GM12878 (cell line): Measurements from ENCODE around the gene OMG. TPM values are rescaled to one million over a fixed set of nuclear protein-coding genes. Genes with fewer than 3 reads are reported as not detected.

Experiments
- ATAC-seq: fragments of 200-7000 bp; cut with Tn5 transposase; 3 replicates; pipeline ENCODE4 v1.9.1; 2020; ENCODE audit warnings: mild to moderate bottlenecking, moderate library complexity
- BruUV-seq: library from RNA; stranded (reverse); fragments of 400-500 nt; replicated peaks from 2 replicates; lab custom pipeline; 2021; lab: Mats Ljungman, UMichigan
- CTCF ChIA-PET: fragments of 300-600 bp; sonication (Branson Sonifier 250); formaldehyde crosslinking; extraction: SDS; loops from one replicate; lab custom pipeline; 2021; ENCODE audit warnings: inconsistent platforms; lab: Yijun Ruan, JAX
- POLR2A ChIA-PET: fragments of 350-600 bp; formaldehyde crosslinking; extraction: SDS; loops from one replicate; lab custom pipeline; 2021; ENCODE audit warnings: inconsistent platforms; lab: Charles Lee
- RAD21 ChIA-PET: fragments of 300-600 bp; sonication (Branson Sonifier 250); formaldehyde crosslinking; loops from one replicate; lab custom pipeline; 2023; ENCODE audit warnings: antibody characterized with exemption; ENCODE audit not compliant: unreplicated experiment; lab: Charles Lee
- SMC1A ChIA-PET: fragments of 300-600 bp; sonication (Branson Sonifier 250); formaldehyde crosslinking; loops from one replicate; lab custom pipeline; 2023; ENCODE audit not compliant: unreplicated experiment, uncharacterized antibody; lab: Charles Lee
- DNase-seq: peaks from one replicate; pipeline ENCODE4 v3.0.0-alpha.2; 2011; ENCODE audit warnings: low read depth, low spot score
- FAIRE-seq: peaks from 3 replicates; lab custom pipeline; 2011; peaks lifted over from hg19 to GRCh38; lab: Jason Lieb, UNC
- H2AFZ ChIP-seq: 2 replicates; pipeline ENCODE4 v1.6.0; 2011; ENCODE audit warnings: low read depth, low read length, control low read depth; ENCODE audit not compliant: control insufficient read depth
- H3K27ac ChIP-seq: 2 replicates; pipeline ENCODE4 v1.5.1; 2011; ENCODE audit warnings: control low read depth; ENCODE audit not compliant: control insufficient read depth, insufficient read depth
- H3K27me3 ChIP-seq, 2 experiments: replicated peaks in 1 of 2; 2 replicates each; pipeline versions ENCODE4 v1.6.0 to v1.6.1; 2011; ENCODE audit warnings: low read length in 1 of 2; ENCODE audit not compliant: control insufficient read depth in 2 of 2, insufficient read depth in 2 of 2
- H3K36me3 ChIP-seq, 2 experiments: 2 replicates each; pipeline ENCODE4 v1.5.1; 2011; ENCODE audit warnings: low read length in 1 of 2; ENCODE audit not compliant: control insufficient read depth in 2 of 2, insufficient read depth in 2 of 2
- H3K4me1 ChIP-seq: 2 replicates; pipeline ENCODE4 v1.6.1; 2011; ENCODE audit warnings: mild to moderate bottlenecking, low read length, moderate library complexity, mixed read lengths; ENCODE audit not compliant: control insufficient read depth, insufficient read depth
- H3K4me2 ChIP-seq: 2 replicates; pipeline ENCODE4 v1.6.0; 2011; ENCODE audit warnings: control low read depth; ENCODE audit not compliant: control insufficient read depth, insufficient read depth
- H3K4me3 ChIP-seq: fragments of 200-600 bp; sonication (generic); 2 replicates; pipeline ENCODE4 v1.5.1; 2016
- H3K79me2 ChIP-seq: 2 replicates; pipeline ENCODE4 v1.6.0; 2011; ENCODE audit warnings: low read length; ENCODE audit not compliant: control insufficient read depth, insufficient read depth
- H3K9ac ChIP-seq: 2 replicates; pipeline ENCODE4 v1.8.0; 2011; ENCODE audit warnings: low read length, control low read depth, mixed read lengths; ENCODE audit not compliant: control insufficient read depth, insufficient read depth
- H3K9me3 ChIP-seq: replicated peaks from 3 replicates; pipeline ENCODE4 v1.5.1; 2011; ENCODE audit warnings: mild to moderate bottlenecking, low read length; ENCODE audit not compliant: control insufficient read depth, insufficient read depth
- H4K20me1 ChIP-seq: 2 replicates; pipeline ENCODE4 v1.6.0; 2011; ENCODE audit not compliant: control insufficient read depth, insufficient read depth
- ATF7 ChIP-seq: fragments of 450-650 bp; IDR thresholded peaks from 2 replicates; pipeline ENCODE4 v1.6.1; 2016; ENCODE audit warnings: low read depth, mild to moderate bottlenecking
- CBFB ChIP-seq: IDR thresholded peaks from 2 replicates; pipeline ENCODE4 v1.6.1; 2016; ENCODE audit warnings: antibody characterized with exemption, low read depth
- IRF4 ChIP-seq: IDR thresholded peaks from 2 replicates; pipeline ENCODE4 v1.6.1; 2011; ENCODE audit warnings: low read depth, low read length
- MEF2B ChIP-seq: fragments of 450-650 bp; IDR thresholded peaks from 2 replicates; pipeline ENCODE4 v1.6.1; 2018; ENCODE audit warnings: mild to moderate bottlenecking, moderate library complexity; ENCODE audit not compliant: partially characterized antibody, poor library complexity, severe bottlenecking
- MXI1 ChIP-seq: fragments of 150-350 bp; IDR thresholded peaks from 2 replicates; pipeline ENCODE4 v1.6.1; 2011; ENCODE audit warnings: low read depth, mild to moderate bottlenecking, inconsistent platforms, low read length, improper control_type of control experiment
- NR2C1 ChIP-seq: fragments of 450-650 bp; IDR thresholded peaks from 2 replicates; pipeline ENCODE4 v1.6.1; 2017; ENCODE audit warnings: antibody characterized with exemption, mild to moderate bottlenecking, moderate library complexity
- RB1 ChIP-seq: fragments of 450-650 bp; formaldehyde crosslinking; IDR thresholded peaks from 2 replicates; pipeline ENCODE4 v1.6.1; 2017; ENCODE audit warnings: mild to moderate bottlenecking, borderline replicate concordance
- SP1 ChIP-seq: IDR thresholded peaks from one replicate; pipeline ENCODE4 v1.6.1; 2011; ENCODE audit warnings: low read depth, low read length
- STAT3 ChIP-seq: IDR thresholded peaks from 2 replicates; pipeline ENCODE4 v1.6.1; 2011; ENCODE audit warnings: low read depth, low read length, improper control_type of control experiment
- SUZ12 ChIP-seq: fragments of 200-600 bp; sonication (generic); IDR thresholded peaks from one replicate; pipeline ENCODE4 v1.6.1; 2018; ENCODE audit warnings: antibody characterized with exemption, mild to moderate bottlenecking; ENCODE audit not compliant: unreplicated experiment
- TAF1 ChIP-seq: IDR thresholded peaks from 2 replicates; pipeline ENCODE4 v1.6.1; 2011; ENCODE audit warnings: mild to moderate bottlenecking, low read depth, low read length, borderline replicate concordance
- ZNF622 ChIP-seq: fragments of 450-650 bp; IDR thresholded peaks from 2 replicates; pipeline ENCODE4 v1.6.1; 2017; ENCODE audit warnings: mild to moderate bottlenecking, inconsistent platforms
- in situ Hi-C: fragments of 300-500 bp; cut with MboI; formaldehyde crosslinking; loops from 9 replicates; pipeline ENCODE4 v1.14.3; 2018; ENCODE audit warnings: mixed read lengths
- intact Hi-C: fragments of 100-400 bp; cut with micrococcal nuclease; formaldehyde crosslinking; loops from one replicate; pipeline ENCODE4 v1.14.2; 2022; ENCODE audit not compliant: unreplicated experiment
- polyA plus RNA-seq, 11 experiments: library from polyadenylated mRNA; depleted of rRNA in 4 of 11; unstranded in 6 of 11; stranded (reverse) in 5 of 11; fragments of >200 nt; fragmentation: Nextera tagmentation in 4 of 11; fragmentation: Illumina TruSeq in 1 of 11; extraction: Ambion mirVana in 4 of 11; extraction: Trizol in 1 of 11; gene quantifications; 1 replicate in 1 of 11; 2 replicates in 10 of 11; pipeline versions ENCODE4 v1.2.1 to v1.2.3, GENCODE V29; 2011 to 2016; ENCODE audit warnings: inconsistent platforms in 2 of 11, missing spikeins in 2 of 11, low read depth in 1 of 11
- total RNA-seq, 4 experiments: library from RNA; depleted of rRNA in 3 of 4; stranded (reverse); fragments of >200 nt in 3 of 4; fragmentation: Illumina TruSeq in 1 of 4; extraction: Trizol in 1 of 4; gene quantifications; 2 replicates each; pipeline versions ENCODE4 v1.2.1 to v1.2.3, GENCODE V29; 2013 to 2021
- TF ChIP-seq, protein P1 (sequence below): fragments of 450-650 bp; IDR thresholded peaks from 2 replicates; pipeline ENCODE4 v1.6.1; 2017; ENCODE audit warnings: low read depth, mild to moderate bottlenecking, moderate library complexity
- TF ChIP-seq, protein P2 (sequence below): fragments of 450-650 bp; IDR thresholded peaks from 2 replicates; pipeline ENCODE4 v1.6.1; 2014; ENCODE audit warnings: mild to moderate bottlenecking

OMG gene
- total and polyA plus RNA-seq, 10 of the 15 experiments (the other 5 are each of a cell fraction or from before 2014, with no cell fraction given) = 0.09 to 0.96 (median 0.26) TPM

DNA sequence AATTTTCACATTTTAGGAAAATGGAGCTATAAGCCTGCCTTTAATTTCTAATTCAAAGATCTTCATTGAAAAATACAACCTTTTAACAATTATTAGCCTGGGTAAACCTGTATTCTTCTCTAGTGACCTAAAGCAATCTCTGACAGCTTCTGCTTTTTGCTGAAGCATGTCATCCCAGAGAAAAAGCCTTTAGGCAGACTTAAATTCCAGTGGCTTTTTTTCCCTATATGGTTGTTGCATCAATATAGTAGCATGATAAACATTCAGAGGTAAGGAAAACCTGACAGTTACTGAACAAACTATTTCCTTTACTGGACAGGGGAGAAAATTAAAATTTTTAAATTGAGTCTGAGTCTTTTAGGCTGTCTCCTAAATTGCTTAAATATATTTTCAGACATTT lies 32.2 kb upstream of the OMG start:
- Histone ChIP-seq H3K4me2 (no peak overlapping the region), H2AFZ (no peak overlapping the region), H4K20me1 (no peaks in the 10 kb centered on the region), H3K27ac (no peak overlapping the region), H3K36me3 (peaks cover 2 to 7% of the 10 kb centered on the region in 2 experiments; a peak in 2 of 4 replicates), H3K4me1 (no peaks in the 10 kb centered on the region), H3K9ac (no peak overlapping the region), H3K9me3 (no peaks in the 10 kb centered on the region), H3K4me3 (no peak overlapping the region), H3K27me3 (no peaks in the 10 kb centered on the region), H3K79me2 (no peaks in the 10 kb centered on the region)
- DNase-seq = no peak
- RAD21 ChIA-PET = no interaction called here
- intact Hi-C loops (no loop called here), in situ Hi-C loops (no loop called here)
- TF ChIP-seq SP1 = no peak
- TF ChIP-seq IRF4 = no peak
- no peak for TF ChIP-seq NR2C1
- TF ChIP-seq CBFB = no peak
- TF ChIP-seq SUZ12 = no peak
- TF ChIP-seq TAF1 = no peak
- TF ChIP-seq MEF2B = no peak
- TF ChIP-seq ZNF622 = no peak
- TF ChIP-seq ATF7 = no peak
- TF ChIP-seq, protein P1, sequence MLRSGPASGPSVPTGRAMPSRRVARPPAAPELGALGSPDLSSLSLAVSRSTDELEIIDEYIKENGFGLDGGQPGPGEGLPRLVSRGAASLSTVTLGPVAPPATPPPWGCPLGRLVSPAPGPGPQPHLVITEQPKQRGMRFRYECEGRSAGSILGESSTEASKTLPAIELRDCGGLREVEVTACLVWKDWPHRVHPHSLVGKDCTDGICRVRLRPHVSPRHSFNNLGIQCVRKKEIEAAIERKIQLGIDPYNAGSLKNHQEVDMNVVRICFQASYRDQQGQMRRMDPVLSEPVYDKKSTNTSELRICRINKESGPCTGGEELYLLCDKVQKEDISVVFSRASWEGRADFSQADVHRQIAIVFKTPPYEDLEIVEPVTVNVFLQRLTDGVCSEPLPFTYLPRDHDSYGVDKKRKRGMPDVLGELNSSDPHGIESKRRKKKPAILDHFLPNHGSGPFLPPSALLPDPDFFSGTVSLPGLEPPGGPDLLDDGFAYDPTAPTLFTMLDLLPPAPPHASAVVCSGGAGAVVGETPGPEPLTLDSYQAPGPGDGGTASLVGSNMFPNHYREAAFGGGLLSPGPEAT = no peak
- TF ChIP-seq RB1 = no peak
- TF ChIP-seq MXI1 = no peak
- TF ChIP-seq STAT3 = no peak
- TF ChIP-seq, protein P2, sequence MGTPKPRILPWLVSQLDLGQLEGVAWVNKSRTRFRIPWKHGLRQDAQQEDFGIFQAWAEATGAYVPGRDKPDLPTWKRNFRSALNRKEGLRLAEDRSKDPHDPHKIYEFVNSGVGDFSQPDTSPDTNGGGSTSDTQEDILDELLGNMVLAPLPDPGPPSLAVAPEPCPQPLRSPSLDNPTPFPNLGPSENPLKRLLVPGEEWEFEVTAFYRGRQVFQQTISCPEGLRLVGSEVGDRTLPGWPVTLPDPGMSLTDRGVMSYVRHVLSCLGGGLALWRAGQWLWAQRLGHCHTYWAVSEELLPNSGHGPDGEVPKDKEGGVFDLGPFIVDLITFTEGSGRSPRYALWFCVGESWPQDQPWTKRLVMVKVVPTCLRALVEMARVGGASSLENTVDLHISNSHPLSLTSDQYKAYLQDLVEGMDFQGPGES = no peak
- FAIRE-seq = no peak
- ATAC-seq = no peak; the same call in 2 of the 3 replicates
- CTCF ChIA-PET = no interaction called here
- SMC1A ChIA-PET = interaction anchor here (0.6 to 1.5 kb wide), 3 partner anchors 9 to 11 kb away, joined by 4 to 5 read pairs (median 4); no protein-coding TSS in a partner anchor
- POLR2A ChIA-PET = no interaction called here
- no TSS peak for BruUV-seq
